H1 (cell line): ENCODE data around the gene KPNA3. TPM values are rescaled to one million over a fixed set of nuclear protein-coding genes. Genes with fewer than 3 reads are reported as not detected.

Experiments
- CTCF ChIA-PET: fragments of 300-600 bp; sonication (Branson Sonifier 250); formaldehyde crosslinking; loops from one replicate; lab custom pipeline; 2021; ENCODE audit not compliant: partially characterized antibody; lab: Charles Lee
- POLR2A ChIA-PET: fragments of 300-600 bp; sonication (Branson Sonifier 250); formaldehyde crosslinking; loops from one replicate; lab custom pipeline; 2021; ENCODE audit warnings: inconsistent platforms; ENCODE audit not compliant: partially characterized antibody; lab: Charles Lee
- DNase-seq, 2 experiments: peaks; one replicate each; pipeline versions ENCODE4 v3.0.0 to v3.0.0-alpha.2; 2010 to 2022; ENCODE audit warnings: low spot score in 2 of 2, low read depth in 1 of 2, mixed read lengths in 1 of 2
- FAIRE-seq: peaks from 2 replicates; lab custom pipeline; 2011; peaks lifted over from hg19 to GRCh38; lab: Jason Lieb, UNC
- H2AFZ ChIP-seq: 2 replicates; pipeline ENCODE4 v1.8.1; 2012; ENCODE audit warnings: low read length, inconsistent platforms
- H2AK5ac ChIP-seq: 2 replicates; pipeline ENCODE4 v1.6.1; 2013; ENCODE audit warnings: low read depth, low read length
- H2BK120ac ChIP-seq: replicated peaks from 2 replicates; pipeline ENCODE3; 2013; ENCODE audit warnings: low read depth, low read length, inconsistent platforms
- H2BK12ac ChIP-seq: 2 replicates; pipeline ENCODE4 v1.6.1; 2013; ENCODE audit warnings: low read depth, low read length
- H2BK15ac ChIP-seq: 2 replicates; pipeline ENCODE4 v1.6.1; 2013; ENCODE audit warnings: low read length
- H2BK20ac ChIP-seq: 2 replicates; pipeline ENCODE4 v1.6.1; 2013; ENCODE audit warnings: low read length
- H2BK5ac ChIP-seq: 2 replicates; pipeline ENCODE4 v1.6.1; 2013; ENCODE audit warnings: low read depth, low read length
- H3K14ac ChIP-seq: 2 replicates; pipeline ENCODE4 v1.6.1; 2013; ENCODE audit warnings: inconsistent platforms; ENCODE audit not compliant: insufficient read length
- H3K18ac ChIP-seq: 2 replicates; pipeline ENCODE4 v1.6.1; 2013; ENCODE audit warnings: low read length; ENCODE audit errors: extremely low read depth
- H3K23ac ChIP-seq: 2 replicates; pipeline ENCODE4 v1.6.1; 2013; ENCODE audit warnings: inconsistent platforms; ENCODE audit not compliant: insufficient read length
- H3K23me2 ChIP-seq: 2 replicates; pipeline ENCODE4 v1.6.1; 2013; ENCODE audit warnings: low read depth, low read length
- H3K27ac ChIP-seq: 2 replicates; pipeline ENCODE4 v1.6.1; 2011; ENCODE audit warnings: low read depth, low read length, inconsistent platforms
- H3K27me3 ChIP-seq, 4 experiments: replicated peaks in 1 of 4; 1 replicate in 1 of 4; 2 replicates in 3 of 4; pipeline versions ENCODE4 v1.6.1 to v1.8.1; 2011 to 2013; ENCODE audit warnings: low read length in 3 of 4, mild to moderate bottlenecking in 3 of 4, inconsistent platforms in 2 of 4, mixed read lengths in 2 of 4, moderate library complexity in 1 of 4; ENCODE audit not compliant: control insufficient read depth in 3 of 4, insufficient read depth in 3 of 4; ENCODE audit errors: extremely low read depth in 1 of 4
- H3K36me3 ChIP-seq, 4 experiments: 2 replicates each; pipeline versions ENCODE4 v1.6.1 to v1.8.1; 2011 to 2013; ENCODE audit warnings: mild to moderate bottlenecking in 4 of 4, low read length in 3 of 4, moderate library complexity in 2 of 4, control low read depth in 1 of 4, inconsistent platforms in 1 of 4; ENCODE audit not compliant: insufficient read depth in 4 of 4, control insufficient read depth in 2 of 4
- H3K4ac ChIP-seq: replicated peaks from 2 replicates; pipeline ENCODE3; 2013; ENCODE audit warnings: low read length, low read depth, mixed read lengths, inconsistent platforms; ENCODE audit not compliant: insufficient read length
- H3K4me1 ChIP-seq, 4 experiments: replicated peaks in 1 of 4; 1 replicate in 1 of 4; 2 replicates in 3 of 4; pipeline versions ENCODE4 v1.6.1 to v1.8.1; 2011 to 2013; ENCODE audit warnings: low read length in 3 of 4, inconsistent platforms in 2 of 4, mixed read lengths in 1 of 4; ENCODE audit not compliant: insufficient read depth in 4 of 4, control insufficient read depth in 3 of 4
- H3K4me2 ChIP-seq, 2 experiments: 2 replicates each; pipeline versions ENCODE4 v1.6.1 to v1.8.1; 2011 to 2013; ENCODE audit warnings: low read depth in 2 of 2, low read length in 2 of 2, control low read depth in 1 of 2, inconsistent platforms in 1 of 2, mild to moderate bottlenecking in 1 of 2; ENCODE audit not compliant: insufficient read depth in 1 of 2
- H3K4me3 ChIP-seq, 4 experiments: fragments of 200-600, 300-600 bp in 1 of 4; sonication (generic), shearing (Covaris generic), sonication (Bioruptor Twin) in 1 of 4; 2 replicates each; pipeline versions ENCODE4 v1.5.1 to v1.8.1; 2011 to 2016; ENCODE audit warnings: low read length in 4 of 4, low read depth in 3 of 4, control low read depth in 2 of 4, inconsistent platforms in 2 of 4, mild to moderate bottlenecking in 2 of 4, mixed read lengths in 1 of 4, moderate library complexity in 1 of 4; ENCODE audit not compliant: insufficient read depth in 2 of 4; ENCODE audit errors: extremely low read depth in 1 of 4
- H3K56ac ChIP-seq: replicated peaks from 2 replicates; pipeline ENCODE3; 2013; ENCODE audit warnings: low read depth, mild to moderate bottlenecking, mixed read lengths, low read length, inconsistent platforms; ENCODE audit not compliant: insufficient read length
- H3K79me1 ChIP-seq: 2 replicates; pipeline ENCODE4 v1.6.1; 2013; ENCODE audit warnings: low read depth, low read length, control low read depth
- H3K79me2 ChIP-seq, 2 experiments: 2 replicates each; pipeline versions ENCODE4 v1.6.1 to v1.8.1; 2012 to 2013; ENCODE audit warnings: low read length in 2 of 2, mild to moderate bottlenecking in 2 of 2, inconsistent platforms in 1 of 2; ENCODE audit not compliant: insufficient read depth in 2 of 2, control insufficient read depth in 1 of 2
- H3K9ac ChIP-seq, 4 experiments: replicated peaks in 1 of 4; 1 replicate in 1 of 4; 2 replicates in 3 of 4; pipeline versions ENCODE4 v1.6.1 to v1.8.1; 2011 to 2013; ENCODE audit warnings: low read depth in 3 of 4, low read length in 3 of 4, control low read depth in 2 of 4, mild to moderate bottlenecking in 2 of 4, moderate library complexity in 2 of 4, inconsistent platforms in 1 of 4; ENCODE audit errors: extremely low read depth in 1 of 4
- H3K9me3 ChIP-seq, 2 experiments: 2 replicates each; pipeline versions ENCODE4 v1.6.1 to v1.8.1; 2012 to 2013; ENCODE audit warnings: mild to moderate bottlenecking in 2 of 2, moderate library complexity in 2 of 2, control low read depth in 1 of 2, inconsistent platforms in 1 of 2, low read depth in 1 of 2, low read length in 1 of 2, mixed read lengths in 1 of 2; ENCODE audit not compliant: insufficient read depth in 2 of 2
- H4K20me1 ChIP-seq, 2 experiments: replicated peaks in 1 of 2; 2 replicates each; pipeline versions ENCODE3 to v1.8.1; 2011 to 2013; ENCODE audit warnings: inconsistent platforms in 2 of 2, low read length in 2 of 2, mild to moderate bottlenecking in 1 of 2; ENCODE audit not compliant: insufficient read depth in 2 of 2, control insufficient read depth in 1 of 2
- H4K5ac ChIP-seq: 2 replicates; pipeline ENCODE4 v1.6.1; 2013; ENCODE audit warnings: low read length, low read depth, mixed read lengths, inconsistent platforms; ENCODE audit not compliant: insufficient read length
- H4K8ac ChIP-seq: 2 replicates; pipeline ENCODE4 v1.8.0; 2013; ENCODE audit warnings: mild to moderate bottlenecking, moderate library complexity, low read length, inconsistent platforms; ENCODE audit not compliant: insufficient read depth; ENCODE audit errors: extremely low read depth
- H4K91ac ChIP-seq: replicated peaks from 2 replicates; pipeline ENCODE3; 2013; ENCODE audit warnings: low read length, mixed read lengths, inconsistent platforms; ENCODE audit not compliant: insufficient read length
- CHD2 ChIP-seq: IDR thresholded peaks from 2 replicates; pipeline ENCODE4 v1.6.1; 2012; ENCODE audit warnings: low read length, improper control_type of control experiment
- CTCF ChIP-seq, 3 experiments: IDR thresholded peaks; 1 replicate in 2 of 3; 2 replicates in 1 of 3; pipeline versions ENCODE4 v1.5.1 to v1.6.1; 2011; ENCODE audit warnings: low read length in 3 of 3, mild to moderate bottlenecking in 3 of 3, inconsistent platforms in 2 of 3, low read depth in 1 of 3, moderate library complexity in 1 of 3; ENCODE audit not compliant: insufficient read depth in 1 of 3; ENCODE audit errors: control extremely low read depth in 1 of 3
- GTF2F1 ChIP-seq: IDR thresholded peaks from 2 replicates; pipeline ENCODE4 v1.6.1; 2012; ENCODE audit warnings: low read depth, low read length, improper control_type of control experiment, borderline replicate concordance
- RAD21 ChIP-seq, 2 experiments: IDR thresholded peaks in 1 of 2; conservative IDR thresholded peaks in 1 of 2; 2 replicates each; pipeline ENCODE4 v1.6.1; 2011; ENCODE audit warnings: low read depth in 2 of 2, low read length in 2 of 2, improper control_type of control experiment in 1 of 2, inconsistent platforms in 1 of 2, mild to moderate bottlenecking in 1 of 2, moderate library complexity in 1 of 2
- SIN3A ChIP-seq, 2 experiments: IDR thresholded peaks in 1 of 2; conservative IDR thresholded peaks in 1 of 2; 2 replicates each; pipeline ENCODE4 v1.6.1; 2011 to 2012; ENCODE audit warnings: low read length in 2 of 2, improper control_type of control experiment in 1 of 2, low read depth in 1 of 2, mild to moderate bottlenecking in 1 of 2
- SUZ12 ChIP-seq: fragments of 200-600 bp; sonication (generic); IDR thresholded peaks from 2 replicates; pipeline ENCODE4 v1.6.1; 2012; ENCODE audit warnings: mild to moderate bottlenecking, inconsistent platforms, low read length, moderate library complexity, mixed read lengths
- TEAD4 ChIP-seq: IDR thresholded peaks from 2 replicates; pipeline ENCODE4 v1.6.1; 2012; ENCODE audit warnings: low read depth, low read length, inconsistent platforms, mixed read lengths
- WGBS, 2 experiments: shearing (Covaris generic) in 1 of 2; methylation state at CpG; one replicate each; pipeline versions ENCODE4 v1.1.6 to v1.1.7; 2013 to 2015; ENCODE audit warnings: low lambda C conversion rate in 2 of 2, mixed read lengths in 2 of 2, inconsistent platforms in 1 of 2, low coverage in 1 of 2, missing lambda C conversion rate in 1 of 2; ENCODE audit not compliant: insufficient replicate concordance in 2 of 2, insufficient coverage in 1 of 2, insufficient read length in 1 of 2; ENCODE audit errors: extremely low coverage in 1 of 2, missing lambda C conversion rate in 1 of 2; 5-methylcytosine and 5-hydroxymethylcytosine counted together
- polyA plus RNA-seq, 7 experiments: library from polyadenylated mRNA; depleted of rRNA in 3 of 7; stranded (reverse) in 5 of 7; unstranded in 2 of 7; fragments of >200 nt in 5 of 7; fragments of 200-250 nt in 2 of 7; gene quantifications; 1 replicate in 5 of 7; 2 replicates in 1 of 7; 4 replicates in 1 of 7; pipeline versions ENCODE4 v1.2.1 to v1.2.3, GENCODE V29; 2011 to 2013; ENCODE audit warnings: missing spikeins in 2 of 7, mixed read lengths in 2 of 7
- total RNA-seq: library from RNA; stranded (reverse); fragmentation: NEBNext Ultra II Directional; extraction: Animal tissue kit (Norgen Biotek cat#: 25700); gene quantifications from 2 replicates; pipeline ENCODE4 v1.2.1, GENCODE V29; 2021
- TF ChIP-seq, protein P1 (sequence below): IDR thresholded peaks from 2 replicates; pipeline ENCODE4 v1.6.1; 2011; ENCODE audit warnings: low read length, improper control_type of control experiment

Gene KPNA3
- total and polyA plus RNA-seq, 2 of the 8 experiments (the other 6 are each of a cell fraction or from before 2014, with no cell fraction given) = 21.4 to 63.2 TPM

DNA sequence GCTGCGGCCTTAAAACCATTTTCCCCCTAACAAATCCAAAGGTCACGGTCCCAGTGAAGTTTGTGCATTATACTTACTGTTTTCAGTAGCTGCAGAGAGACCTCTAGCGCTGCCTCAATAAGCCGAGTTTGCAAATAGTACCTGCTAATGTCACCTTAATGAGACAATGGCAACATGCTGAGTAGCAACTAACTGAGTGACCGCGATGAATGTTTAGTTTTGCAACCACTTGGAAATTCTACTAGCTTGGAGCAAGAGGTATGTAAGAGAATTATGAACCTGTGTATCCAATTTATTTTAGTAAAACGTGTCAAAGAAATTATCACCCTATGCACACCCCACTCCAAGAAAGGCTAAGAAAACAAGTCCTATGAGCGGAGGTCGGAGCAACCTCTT, 1.2 kb downstream of the KPNA3 start:
- FAIRE-seq = peak; percentile 24
- H4K8ac ChIP-seq = no peak overlapping the region
- no peak overlapping the region for H3K4ac ChIP-seq
- peak overlapping the region; percentile 90; the same call in 1 of the 2 replicates for H2AK5ac ChIP-seq
- no peak overlapping the region for H4K91ac ChIP-seq
- H3K79me1 ChIP-seq = peaks cover 9% of the 10 kb centered on the region; the same call in 1 of the 2 replicates
- peaks cover 3 to 8% (median 5%) of the 10 kb centered on the region in 4 experiments; a peak in 4 of 7 replicates for H3K4me1 ChIP-seq
- no peak overlapping the region for H3K14ac ChIP-seq
- H2BK12ac ChIP-seq = peak overlapping the region; percentile 75; the same call in 1 of the 2 replicates
- peaks cover 0 to 4% (median 0%) of the 10 kb centered on the region in 4 experiments; a peak in 1 of 8 replicates for H3K36me3 ChIP-seq
- no peak overlapping the region for H2BK5ac ChIP-seq
- H3K23me2 ChIP-seq = peaks cover 11% of the 10 kb centered on the region
- peaks cover 6 to 51% of the 10 kb centered on the region in 2 experiments; a peak in 3 of 4 replicates for H3K79me2 ChIP-seq
- DNase-seq = no peak
- peak overlapping the region; percentile 81 to 84 for H3K4me2 ChIP-seq
- peak overlapping the region; percentile 90 for H3K18ac ChIP-seq
- H3K27me3 ChIP-seq = no peaks in the 10 kb centered on the region
- peak overlapping the region; percentile 86 to 96 (median 91) for H3K9ac ChIP-seq
- no peak overlapping the region for H3K23ac ChIP-seq
- ChIA-PET CTCF (interaction anchor here (0.6 to 2.0 kb wide), 6 partner anchors 10 to 121 kb away, joined by 3 to 10 read pairs (median 5); no protein-coding TSS in a partner anchor), POLR2A (interaction anchor here (0.7 to 4.4 kb wide), 10 partner anchors 8 to 183 kb away, joined by 3 to 30 read pairs (median 12); partner anchors contain the start of gene EBPL)
- no peak overlapping the region for H3K56ac ChIP-seq
- H3K9me3 ChIP-seq = no peaks in the 10 kb centered on the region
- peaks cover 13 to 15% of the 10 kb centered on the region in 2 experiments for H4K20me1 ChIP-seq
- H2BK15ac ChIP-seq = peak overlapping the region; percentile 72; the same call in 1 of the 2 replicates
- H3K4me3 ChIP-seq = peak overlapping the region; percentile 84 to 93 (median 91)
- H2BK120ac ChIP-seq = peak overlapping the region; percentile 73
- H4K5ac ChIP-seq = peak overlapping the region; percentile 82
- no peak overlapping the region for H2AFZ ChIP-seq
- no peak overlapping the region for H2BK20ac ChIP-seq
- H3K27ac ChIP-seq = 0 out of 2 replicates have a peak overlapping the region, but pooled peaks have one; percentile 85
- WGBS, 2 experiments = 6% methylated on average over 9 of the region's 9 CpGs; no CpG with 5 or more reads in 1 of the 2 experiments
- no peak for TF ChIP-seq TEAD4
- TF ChIP-seq SIN3A (conservative IDR thresholded peaks at IDR 0.05 in 1 of 2, IDR thresholded peaks at IDR 0.05 in 1 of 2; ENCODE audit: low read depth in 1 of 2, low read length in 2 of 2) = peak; percentile 37 to 44; a peak in 1 of 4 replicates
- peak in 1 of 3 experiments; percentile 8; a peak in 1 of 4 replicates for TF ChIP-seq CTCF (IDR thresholded peaks at IDR 0.05; ENCODE audit: control extremely low read depth in 1 of 3, insufficient read depth in 1 of 3, low read depth in 1 of 3, low read length in 3 of 3)
- no peak for TF ChIP-seq GTF2F1
- TF ChIP-seq SUZ12 = no peak
- peak in 1 of 2 experiments; percentile 13; a peak in 1 of 4 replicates for TF ChIP-seq RAD21 (IDR thresholded peaks at IDR 0.05 in 1 of 2, conservative IDR thresholded peaks at IDR 0.05 in 1 of 2; ENCODE audit: low read depth in 2 of 2, low read length in 2 of 2)
- TF ChIP-seq, protein P1, sequence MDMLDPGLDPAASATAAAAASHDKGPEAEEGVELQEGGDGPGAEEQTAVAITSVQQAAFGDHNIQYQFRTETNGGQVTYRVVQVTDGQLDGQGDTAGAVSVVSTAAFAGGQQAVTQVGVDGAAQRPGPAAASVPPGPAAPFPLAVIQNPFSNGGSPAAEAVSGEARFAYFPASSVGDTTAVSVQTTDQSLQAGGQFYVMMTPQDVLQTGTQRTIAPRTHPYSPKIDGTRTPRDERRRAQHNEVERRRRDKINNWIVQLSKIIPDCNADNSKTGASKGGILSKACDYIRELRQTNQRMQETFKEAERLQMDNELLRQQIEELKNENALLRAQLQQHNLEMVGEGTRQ = no peak
- no peak for TF ChIP-seq CHD2
